Esophagus squamous epithelium (tissue), 4 donors: ENCODE measurements around the gene SAMD14.

ENCODE experiments used
- CTCF ChIP-seq, 6 experiments: fragments of 450-650 bp in 4 of 6; fragments of 200-600 bp in 2 of 6; sonication (generic) in 2 of 6; IDR thresholded peaks; one replicate each; pipeline ENCODE4 v1.5.1; 2016 to 2019; ENCODE audit warnings: antibody characterized with exemption in 6 of 6, mild to moderate bottlenecking in 4 of 6, moderate library complexity in 4 of 6
- POLR2A ChIP-seq, 4 donors: fragments of 450-650 bp; IDR thresholded peaks; one replicate each; pipeline ENCODE4 v1.6.1; 2017; ENCODE audit warnings: antibody characterized with exemption in 4 of 4, mild to moderate bottlenecking in 4 of 4, moderate library complexity in 3 of 4

DNA sequence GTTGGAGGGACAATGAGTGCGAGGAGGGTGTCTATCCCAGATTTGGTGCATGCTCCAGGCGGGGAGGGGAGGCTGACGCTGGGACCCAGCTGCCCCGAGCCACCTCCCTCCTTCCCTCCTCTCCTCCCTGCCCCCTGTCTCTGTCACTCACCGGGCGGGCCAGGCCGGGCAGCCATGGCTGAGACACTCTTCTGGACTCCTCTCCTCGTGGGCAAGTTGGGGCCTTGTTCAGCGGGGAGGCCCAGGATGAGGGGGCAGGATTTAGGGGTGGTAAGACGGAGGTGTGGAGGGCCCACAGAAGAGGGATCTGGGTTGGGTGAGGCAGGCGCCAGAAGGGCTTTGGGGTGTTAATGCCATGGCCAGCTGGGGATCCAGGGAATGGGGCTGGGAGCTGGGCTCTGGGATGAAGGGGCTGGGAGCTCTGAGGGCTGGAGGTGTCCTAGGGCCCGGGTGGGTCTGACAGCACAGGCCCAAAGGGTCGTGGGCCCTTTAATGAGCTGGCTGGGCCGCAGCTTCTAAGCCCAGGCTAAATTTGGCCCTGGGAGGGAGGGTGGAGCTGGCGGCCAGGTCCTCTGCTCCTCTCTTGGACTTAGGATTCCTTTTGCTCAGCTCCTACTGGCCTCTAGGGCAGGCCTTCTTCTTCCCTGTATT, 36.0 kb upstream of the SAMD14 start, which contains the start of gene SGCA:
- peak in 1 of 6 experiments; percentile 13 for TF ChIP-seq CTCF (IDR thresholded peaks at IDR 0.05)
- no peak for TF ChIP-seq POLR2A (IDR thresholded peaks at IDR 0.05)
